MM.1S (cell line): ENCODE results near the gene ADCY10.

Experiments
- DNase-seq: peaks from one replicate; pipeline ENCODE4 v3.0.0-alpha.2; 2015
- H2AFZ ChIP-seq: fragments of 300-600 bp; sonication (generic); 2 replicates; pipeline ENCODE4 v1.6.0; 2016; ENCODE audit warnings: antibody characterized with exemption, low read length
- H3F3A ChIP-seq: fragments of 300-600 bp; sonication (generic); 2 replicates; pipeline ENCODE4 v1.6.1; 2016; ENCODE audit warnings: mild to moderate bottlenecking, antibody characterized with exemption, low read length, moderate library complexity, mixed read lengths; ENCODE audit not compliant: insufficient read depth
- H3K27ac ChIP-seq: fragments of 300-600 bp; sonication (generic); 2 replicates; pipeline ENCODE4 v1.5.1; 2016; ENCODE audit warnings: mild to moderate bottlenecking, low read length
- H3K27me3 ChIP-seq: fragments of 300-600 bp; sonication (generic); replicated peaks from 2 replicates; pipeline ENCODE4 v1.6.0; 2016; ENCODE audit warnings: low read length; ENCODE audit not compliant: insufficient read depth
- H3K36me3 ChIP-seq: fragments of 300-600 bp; sonication (generic); replicated peaks from 2 replicates; pipeline ENCODE4 v1.6.1; 2016; ENCODE audit warnings: mild to moderate bottlenecking, low read length, mixed read lengths; ENCODE audit not compliant: insufficient read depth
- H3K4me1 ChIP-seq: fragments of 300-600 bp; sonication (generic); 2 replicates; pipeline ENCODE4 v1.6.1; 2016; ENCODE audit warnings: low read length, mixed read lengths
- H3K4me2 ChIP-seq: fragments of 300-600 bp; sonication (generic); 2 replicates; pipeline ENCODE4 v1.6.0; 2016; ENCODE audit warnings: low read depth, low read length
- H3K4me3 ChIP-seq: fragments of 300-600 bp; sonication (generic); 2 replicates; pipeline ENCODE4 v1.5.1; 2016; ENCODE audit warnings: low read length, mixed read lengths
- H3K79me2 ChIP-seq: fragments of 300-600 bp; sonication (generic); 2 replicates; pipeline ENCODE4 v1.6.1; 2016; ENCODE audit warnings: mixed run types, low read length, mixed read lengths
- H3K9ac ChIP-seq: fragments of 300-600 bp; sonication (generic); 2 replicates; pipeline ENCODE4 v1.6.1; 2016; ENCODE audit warnings: low read length, mixed read lengths
- H3K9me2 ChIP-seq: fragments of 300-600 bp; sonication (generic); replicated peaks from 2 replicates; pipeline ENCODE4 v1.6.1; 2016; ENCODE audit warnings: mild to moderate bottlenecking, low read length, mixed read lengths; ENCODE audit not compliant: insufficient read depth
- H3K9me3 ChIP-seq: fragments of 300-600 bp; sonication (generic); replicated peaks from 2 replicates; pipeline ENCODE4 v1.6.1; 2016; ENCODE audit warnings: mild to moderate bottlenecking, low read length, mixed read lengths; ENCODE audit not compliant: insufficient read depth
- H4K20me1 ChIP-seq: fragments of 300-600 bp; sonication (generic); 2 replicates; pipeline ENCODE4 v1.6.1; 2016; ENCODE audit warnings: mild to moderate bottlenecking, low read length, moderate library complexity, mixed read lengths; ENCODE audit not compliant: insufficient read depth
- CTCF ChIP-seq: fragments of 300-600 bp; sonication (generic); IDR thresholded peaks from 2 replicates; pipeline ENCODE4 v1.5.1; 2016; ENCODE audit warnings: antibody characterized with exemption, low read length, mixed read lengths
- EZH2 ChIP-seq: fragments of 300-600 bp; sonication (generic); optimal IDR thresholded peaks from 2 replicates; pipeline ENCODE3; 2017; ENCODE audit warnings: low read depth, mild to moderate bottlenecking, antibody characterized with exemption, low read length, mixed read lengths
- EZH2phosphoT487 ChIP-seq: fragments of 300-600 bp; sonication (generic); IDR thresholded peaks from 2 replicates; pipeline ENCODE4 v1.6.1; 2018; ENCODE audit warnings: antibody characterized with exemption, low read length

Gene ADCY10

GRCh38 chr1:167943541-167943940 is 29.6 kb upstream of the ADCY10 start:
- no peak overlapping the region for H3K9ac ChIP-seq
- no peaks in the 10 kb centered on the region for H3K27me3 ChIP-seq
- H3K27ac ChIP-seq = no peak overlapping the region
- H2AFZ ChIP-seq = no peak overlapping the region
- no peaks in the 10 kb centered on the region for H3K9me2 ChIP-seq
- no peak for DNase-seq
- no peak overlapping the region for H3K4me3 ChIP-seq
- H3F3A ChIP-seq = no peaks in the 10 kb centered on the region
- no peaks in the 10 kb centered on the region for H4K20me1 ChIP-seq
- no peak for TF ChIP-seq CTCF
- no peak for TF ChIP-seq EZH2
- no peak for TF ChIP-seq EZH2phosphoT487
- H3K36me3 ChIP-seq = no peaks in the 10 kb centered on the region
- H3K79me2 ChIP-seq = peaks cover 93% of the 10 kb centered on the region
- H3K4me2 ChIP-seq = no peak overlapping the region
- H3K9me3 ChIP-seq = no peaks in the 10 kb centered on the region
- H3K4me1 ChIP-seq = peaks cover 1% of the 10 kb centered on the region; the same call in 1 of the 2 replicates

- no peak overlapping the region for H3K27ac ChIP-seq
- TF ChIP-seq EZH2phosphoT487 (no peak), EZH2 (no peak), CTCF (no peak)
- H3K79me2 ChIP-seq = peaks cover 87% of the 10 kb centered on the region
- H3K9me3 ChIP-seq = no peaks in the 10 kb centered on the region
- H3K4me1 ChIP-seq = peaks cover 8% of the 10 kb centered on the region
- peaks cover 19% of the 10 kb centered on the region for H3F3A ChIP-seq
- H3K27me3 ChIP-seq = no peaks in the 10 kb centered on the region
- H3K9ac ChIP-seq = no peak overlapping the region
- H3K4me3 ChIP-seq = no peak overlapping the region
- no peaks in the 10 kb centered on the region for H3K9me2 ChIP-seq
- no peak overlapping the region for H2AFZ ChIP-seq
- DNase-seq = no peak
- no peaks in the 10 kb centered on the region for H3K36me3 ChIP-seq
- H4K20me1 ChIP-seq = no peaks in the 10 kb centered on the region
- no peak overlapping the region for H3K4me2 ChIP-seq
Measured at GRCh38 chr1:167940264-167940663, 26.3 kb upstream of the ADCY10 start.

GRCh38 chr1:167938080-167938636 is 24.2 kb upstream of the ADCY10 start:
- no peaks in the 10 kb centered on the region for H3K36me3 ChIP-seq
- TF ChIP-seq EZH2 (no peak), CTCF (no peak), EZH2phosphoT487 (no peak)
- H4K20me1 ChIP-seq = no peaks in the 10 kb centered on the region
- peaks cover 88% of the 10 kb centered on the region for H3K79me2 ChIP-seq
- no peak for DNase-seq
- H3F3A ChIP-seq = peaks cover 26% of the 10 kb centered on the region
- peak overlapping the region; percentile 70 for H3K4me2 ChIP-seq
- no peaks in the 10 kb centered on the region for H3K9me3 ChIP-seq
- peak overlapping the region; percentile 82 for H3K4me3 ChIP-seq
- H3K27ac ChIP-seq = 0 out of 2 replicates have a peak overlapping the region, but pooled peaks have one; percentile 93
- no peaks in the 10 kb centered on the region for H3K9me2 ChIP-seq
- H3K9ac ChIP-seq = peak overlapping the region; percentile 91; the same call in 1 of the 2 replicates
- H2AFZ ChIP-seq = no peak overlapping the region
- H3K4me1 ChIP-seq = peaks cover 15% of the 10 kb centered on the region
- H3K27me3 ChIP-seq = no peaks in the 10 kb centered on the region
